Ovary (tissue), 9 donors: ENCODE data around the gene MAPK13. TPM values are rescaled to one million over a fixed set of nuclear protein-coding genes. Genes with fewer than 3 reads are reported as not detected.
"Not testable (repeated sequence)": the region's sequence is repeated elsewhere in the genome, so short reads cannot be mapped to it uniquely, and the experiment has no call there.

Experiments used
- DNase-seq, 5 donors: peaks; one replicate each; pipeline ENCODE4 v3.0.0-alpha.2; 2019 to 2020
- H3K27ac ChIP-seq, 2 donors: fragments of 200-600 bp; one replicate each; pipeline versions ENCODE4 v1.5.1 to v1.8.0; 2019 to 2022
- H3K27me3 ChIP-seq: fragments of 200-600 bp; one replicate; pipeline ENCODE4 v1.8.0; 2022
- H3K36me3 ChIP-seq: fragments of 200-600 bp; sonication (generic); one replicate; pipeline ENCODE4 v1.5.1; 2019
- H3K4me1 ChIP-seq: one replicate; pipeline ENCODE4 v1.8.1; 2013; ENCODE audit warnings: mild to moderate bottlenecking, moderate library complexity; ENCODE audit not compliant: insufficient read depth
- H3K4me3 ChIP-seq: fragments of 200-600 bp; sonication (generic); one replicate; pipeline ENCODE4 v1.5.1; 2017
- H3K9me3 ChIP-seq, 2 donors: fragments of 200-600 bp in 1 of 2; sonication (generic) in 1 of 2; one replicate each; pipeline versions ENCODE4 v1.5.1 to v1.8.1; 2013 to 2019; ENCODE audit warnings: mild to moderate bottlenecking in 1 of 2, moderate library complexity in 1 of 2
- CTCF ChIP-seq, 3 donors: fragments of 450-650 bp in 2 of 3; fragments of 200-600 bp in 1 of 3; IDR thresholded peaks; one replicate each; pipeline versions ENCODE4 v1.5.1 to v1.8.0; 2016 to 2022; ENCODE audit warnings: antibody characterized with exemption in 3 of 3, mild to moderate bottlenecking in 1 of 3
- EP300 ChIP-seq: sonication (generic); formaldehyde crosslinking; IDR thresholded peaks from one replicate; pipeline ENCODE4 v1.6.1; 2017; ENCODE audit warnings: antibody characterized with exemption
- POLR2A ChIP-seq: fragments of 450-650 bp; IDR thresholded peaks from one replicate; pipeline ENCODE4 v1.6.1; 2017; ENCODE audit warnings: antibody characterized with exemption, mild to moderate bottlenecking, moderate library complexity
- WGBS, 3 donors: extraction: QIAGEN DNeasy Blood & Tissue Kit in 1 of 3; methylation state at CpG; one replicate each; pipeline versions ENCODE4 v1.1.5 to v1.1.7; 2013 to 2017; 5-methylcytosine and 5-hydroxymethylcytosine counted together
- intact Hi-C, 4 donors: fragments of 100-400 bp; cut with DNase I; formaldehyde crosslinking; loops; one replicate each; pipeline versions ENCODE4 v1.11.0 to v1.15.1; 2022 to 2023
- polyA plus RNA-seq, 2 donors: library from polyadenylated mRNA; stranded (reverse); fragments of 200-250 nt in 1 of 2; fragments of 350-450 nt in 1 of 2; fragmentation: Illumina TruSeq in 1 of 2; extraction: RNeasy Lipid Tissue Mini Kit (QIAGEN cat#74804) in 1 of 2; gene quantifications; one replicate each; pipeline ENCODE4 v1.2.3, GENCODE V29; 2013 to 2014
- total RNA-seq, 7 donors: library from RNA; depleted of rRNA in 2 of 7; stranded (reverse); fragments of >200 nt in 2 of 7; fragmentation: NEBNext Ultra II Directional in 3 of 7; extraction: Animal tissue kit (Norgen Biotek cat#: 25700) in 3 of 7; gene quantifications; one replicate each; pipeline versions ENCODE4 v1.1.0 to v1.2.4, GENCODE V29; 2016 to 2023
- donor health status: DM: no; HTN: no; CAD: no; lungs with moderate emphysema.
- donor health status: DM: no; HTN: no; CAD: no.
- donor health status: Bipolar disorder and iron deficiency.
- donor health status: DM: yes; HTN: yes; CAD: no.
- donor health status: DM: no; HTN: no; CAD: no.
- donor health status: DM: yes; HTN: yes; CAD: no.

Gene MAPK13
- total and polyA plus RNA-seq, 9 donors: 3.3 to 15.6 (median 6.2) TPM

GRCh38 chr6:36123270-36124139 is 6.8 kb upstream of the MAPK13 start:
- intact Hi-C loops: loop anchor here in 2 of 4 donors (5.0 kb wide), 1 partner anchor 239 kb away; no protein-coding TSS in a partner anchor
- WGBS, 3 donors: 36 to 43% (median 41%) methylated on average over 10 of the region's 10 CpGs
- Histone ChIP-seq H3K27me3 (no peaks in the 10 kb centered on the region), H3K36me3 (no peaks in the 10 kb centered on the region), H3K27ac (no peak overlapping the region), H3K4me3 (no peak overlapping the region), H3K9me3 (no peaks in the 10 kb centered on the region), H3K4me1 (no peaks in the 10 kb centered on the region)
- TF ChIP-seq EP300 (no peak), CTCF (IDR thresholded peaks at IDR 0.05) (peak; percentile 13 to 43 (median 41))
- DNase-seq: peak; percentile 63 to 83 (median 79)

GRCh38 chr6:36124346-36124745 is 6.0 kb upstream of the MAPK13 start:
- WGBS, 3 donors: 80 to 89% (median 82%) methylated on average over 8 of the region's 8 CpGs
- intact Hi-C loops: loop anchor here in 2 of 4 donors (5.0 kb wide), 1 partner anchor 238 kb away; no protein-coding TSS in a partner anchor
- not testable (repeated sequence) for H3K4me1 ChIP-seq, H3K27me3 ChIP-seq, H3K4me3 ChIP-seq, DNase-seq, H3K9me3 ChIP-seq, H3K27ac ChIP-seq, H3K36me3 ChIP-seq

GRCh38 chr6:36124881-36125280 is 5.4 kb upstream of the MAPK13 start:
- H3K27ac ChIP-seq: no peak overlapping the region
- intact Hi-C loops: loop anchor here in 3 of 4 donors (5.0 kb wide), 2 partner anchors 232 to 237 kb away; no protein-coding TSS in a partner anchor
- no peaks in the 10 kb centered on the region for H3K9me3 ChIP-seq
- H3K36me3 ChIP-seq: no peaks in the 10 kb centered on the region
- no peak overlapping the region for H3K4me3 ChIP-seq
- TF ChIP-seq EP300: no peak
- no peak for TF ChIP-seq POLR2A
- TF ChIP-seq CTCF (IDR thresholded peaks at IDR 0.05): no peak
- 82 to 88% (median 86%) methylated on average over 3 of the region's 3 CpGs for WGBS, 3 donors
- no peaks in the 10 kb centered on the region for H3K4me1 ChIP-seq
- H3K27me3 ChIP-seq: no peaks in the 10 kb centered on the region
- DNase-seq: no peak

- DNase-seq: no peak
- H3K4me1 ChIP-seq: peaks cover under 1% of the 10 kb centered on the region
- no peaks in the 10 kb centered on the region for H3K27me3 ChIP-seq
- H3K9me3 ChIP-seq: no peaks in the 10 kb centered on the region
- H3K27ac ChIP-seq: no peak overlapping the region
- H3K4me3 ChIP-seq: no peak overlapping the region
- 72 to 79% (median 74%) methylated on average over 8 of the region's 8 CpGs for WGBS, 3 donors
- intact Hi-C loops: loop anchor here in 1 of 4 donors (5.0 kb wide), 1 partner anchor 232 kb away; no protein-coding TSS in a partner anchor
- H3K36me3 ChIP-seq: no peaks in the 10 kb centered on the region
- TF ChIP-seq EP300: no peak
- no peak for TF ChIP-seq POLR2A
- no peak for TF ChIP-seq CTCF (IDR thresholded peaks at IDR 0.05)
These were observed 4.7 kb upstream of the MAPK13 start for GRCh38 chr6:36125575-36125974.

GRCh38 chr6:36126121-36126520 is 4.2 kb upstream of the MAPK13 start:
- Histone ChIP-seq H3K27ac (no peak overlapping the region), H3K4me3 (no peak overlapping the region), H3K27me3 (no peaks in the 10 kb centered on the region), H3K9me3 (no peaks in the 10 kb centered on the region), H3K36me3 (no peaks in the 10 kb centered on the region), H3K4me1 (peaks cover 5% of the 10 kb centered on the region)
- DNase-seq: no peak
- 89 to 93% (median 92%) methylated on average over 2 of the region's 2 CpGs for WGBS, 3 donors
- no peak for TF ChIP-seq EP300
- no peak for TF ChIP-seq CTCF (IDR thresholded peaks at IDR 0.05)
- no peak for TF ChIP-seq POLR2A
- intact Hi-C loops: loop anchor here in 1 of 4 donors (5.0 kb wide), 1 partner anchor 231 kb away; no protein-coding TSS in a partner anchor
